Upper lobe of right lung (tissue), 1 donor: Measurements from ENCODE around the gene NEK1. TPM values are rescaled to one million over a fixed set of nuclear protein-coding genes. Genes with fewer than 3 reads are reported as not detected.

Experiments used
- ATAC-seq: fragments of 200-7000 bp; cut with Tn5 transposase; one replicate; pipeline ENCODE4 v1.9.1; 2020; ENCODE audit warnings: mild to moderate bottlenecking, moderate library complexity
- DNase-seq: peaks from one replicate; pipeline ENCODE4 v3.0.0-alpha.2; 2020
- H3K27ac ChIP-seq: fragments of 200-600 bp; one replicate; pipeline ENCODE4 v1.8.0; 2022
- H3K27me3 ChIP-seq: fragments of 200-600 bp; one replicate; pipeline ENCODE4 v1.8.0; 2022; ENCODE audit warnings: mild to moderate bottlenecking
- H3K36me3 ChIP-seq: fragments of 200-600 bp; one replicate; pipeline ENCODE4 v1.8.0; 2022
- H3K4me1 ChIP-seq: fragments of 200-600 bp; one replicate; pipeline ENCODE4 v1.8.0; 2022
- H3K4me3 ChIP-seq: fragments of 200-600 bp; one replicate; pipeline ENCODE4 v1.8.0; 2022; ENCODE audit warnings: mild to moderate bottlenecking
- H3K9me3 ChIP-seq: fragments of 200-600 bp; one replicate; pipeline ENCODE4 v1.8.0; 2022
- intact Hi-C: fragments of 100-400 bp; cut with DNase I; formaldehyde crosslinking; loops from one replicate; pipeline ENCODE4 v1.11.0; 2022
- total RNA-seq: library from RNA; stranded (reverse); fragmentation: NEBNext Ultra II Directional; extraction: Animal tissue kit (Norgen Biotek cat#: 25700); gene quantifications from one replicate; pipeline ENCODE4 v1.2.1, GENCODE V29; 2021
- TF ChIP-seq, protein P1 (sequence below): fragments of 200-600 bp; IDR thresholded peaks from one replicate; pipeline ENCODE4 v1.8.0; 2022; ENCODE audit warnings: antibody characterized with exemption
- donor health status: DM: no; HTN: yes; CAD: no; lungs with severe emphysema.

Gene NEK1
- total RNA-seq, 1 donor from 2014 or later = 13.5 TPM

DNA sequence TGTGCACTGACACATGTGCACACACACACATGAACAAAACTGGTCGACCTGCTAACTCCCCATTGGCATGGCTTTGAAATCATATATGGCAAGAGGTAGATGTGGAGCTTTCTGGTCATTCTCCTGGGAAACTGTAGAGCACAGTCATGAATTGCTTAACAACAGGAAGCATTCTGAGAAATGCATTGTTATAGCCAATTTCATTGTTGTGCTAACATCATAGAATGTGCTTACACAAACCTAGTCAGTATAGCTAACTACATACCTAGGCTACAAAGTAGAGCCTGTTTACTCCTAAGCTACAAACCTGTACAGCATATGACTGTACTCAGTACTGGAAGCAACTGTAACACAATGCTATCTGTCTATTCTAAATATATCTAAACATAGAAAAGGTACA, 207.4 kb downstream of the NEK1 start:
- intact Hi-C loops = no loop called here
- ATAC-seq (no peak), DNase-seq (no peak)
- H3K27me3 ChIP-seq = no peaks in the 10 kb centered on the region
- TF ChIP-seq, protein P1, sequence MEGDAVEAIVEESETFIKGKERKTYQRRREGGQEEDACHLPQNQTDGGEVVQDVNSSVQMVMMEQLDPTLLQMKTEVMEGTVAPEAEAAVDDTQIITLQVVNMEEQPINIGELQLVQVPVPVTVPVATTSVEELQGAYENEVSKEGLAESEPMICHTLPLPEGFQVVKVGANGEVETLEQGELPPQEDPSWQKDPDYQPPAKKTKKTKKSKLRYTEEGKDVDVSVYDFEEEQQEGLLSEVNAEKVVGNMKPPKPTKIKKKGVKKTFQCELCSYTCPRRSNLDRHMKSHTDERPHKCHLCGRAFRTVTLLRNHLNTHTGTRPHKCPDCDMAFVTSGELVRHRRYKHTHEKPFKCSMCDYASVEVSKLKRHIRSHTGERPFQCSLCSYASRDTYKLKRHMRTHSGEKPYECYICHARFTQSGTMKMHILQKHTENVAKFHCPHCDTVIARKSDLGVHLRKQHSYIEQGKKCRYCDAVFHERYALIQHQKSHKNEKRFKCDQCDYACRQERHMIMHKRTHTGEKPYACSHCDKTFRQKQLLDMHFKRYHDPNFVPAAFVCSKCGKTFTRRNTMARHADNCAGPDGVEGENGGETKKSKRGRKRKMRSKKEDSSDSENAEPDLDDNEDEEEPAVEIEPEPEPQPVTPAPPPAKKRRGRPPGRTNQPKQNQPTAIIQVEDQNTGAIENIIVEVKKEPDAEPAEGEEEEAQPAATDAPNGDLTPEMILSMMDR = no peak
- no peaks in the 10 kb centered on the region for H3K9me3 ChIP-seq
- H3K4me1 ChIP-seq = no peaks in the 10 kb centered on the region
- H3K27ac ChIP-seq = no peak overlapping the region
- no peak overlapping the region for H3K4me3 ChIP-seq
- no peaks in the 10 kb centered on the region for H3K36me3 ChIP-seq

DNA sequence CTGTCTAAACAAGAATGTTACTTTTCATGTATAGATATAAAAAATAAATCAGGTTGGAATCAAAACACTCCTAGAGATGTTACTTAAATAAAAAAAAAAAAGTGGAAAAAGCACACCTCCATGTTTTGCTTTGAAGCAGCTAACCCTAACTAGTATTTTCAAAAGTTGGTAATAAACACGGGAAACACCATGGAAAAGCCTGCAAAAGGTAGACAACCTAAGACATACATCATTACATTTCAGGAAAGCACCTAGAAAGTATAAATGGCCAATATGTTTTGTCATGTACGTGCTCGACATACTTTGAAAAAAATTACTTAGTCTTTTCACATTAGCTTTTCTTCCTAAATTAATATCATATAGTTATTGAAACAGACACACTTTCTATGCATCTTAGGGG, 211.6 kb downstream of the NEK1 start:
- intact Hi-C loops = no loop called here
- TF ChIP-seq, protein P1 = no peak
- DNase-seq (no peak), ATAC-seq (no peak)
- Histone ChIP-seq H3K4me1 (peaks cover 8% of the 10 kb centered on the region), H3K4me3 (no peak overlapping the region), H3K27me3 (no peaks in the 10 kb centered on the region), H3K9me3 (no peaks in the 10 kb centered on the region), H3K27ac (no peak overlapping the region), H3K36me3 (no peaks in the 10 kb centered on the region)

DNA sequence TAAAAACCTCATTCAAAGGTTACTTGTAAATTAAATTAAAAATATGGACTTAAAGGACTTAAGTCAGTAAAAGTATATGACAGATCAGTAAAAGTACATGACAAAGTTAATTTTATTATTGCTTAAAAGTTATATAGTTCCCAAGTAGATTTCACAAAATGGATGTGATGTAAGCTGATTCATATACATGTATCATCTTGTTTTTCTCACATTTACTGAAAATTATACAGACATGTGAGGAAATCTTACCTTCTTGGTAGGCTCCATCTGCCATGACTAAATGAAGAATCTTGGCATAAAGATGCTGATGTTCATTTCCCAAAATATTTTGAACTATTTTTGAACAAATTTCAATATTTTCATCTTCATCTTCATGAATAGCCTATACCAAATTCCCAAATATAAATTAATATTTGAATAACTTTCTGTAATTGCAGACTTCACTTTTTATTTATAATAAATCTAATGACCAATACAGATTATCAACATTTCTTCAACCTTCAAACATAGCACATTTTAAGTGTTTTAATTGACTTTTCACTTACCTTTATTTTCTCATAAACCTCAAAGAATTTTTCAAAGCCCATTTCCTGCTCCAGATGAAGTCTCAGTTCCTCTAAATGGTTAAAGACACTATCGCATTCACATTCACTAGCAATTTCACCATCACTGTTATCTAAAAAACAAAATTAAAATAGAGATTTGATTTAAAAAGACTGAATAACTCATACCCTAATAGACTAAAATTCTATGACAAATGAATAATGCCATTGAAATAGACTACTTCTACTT, 212.2 kb downstream of the NEK1 start:
- TF ChIP-seq, protein P1 = no peak
- ATAC-seq = no peak

DNA sequence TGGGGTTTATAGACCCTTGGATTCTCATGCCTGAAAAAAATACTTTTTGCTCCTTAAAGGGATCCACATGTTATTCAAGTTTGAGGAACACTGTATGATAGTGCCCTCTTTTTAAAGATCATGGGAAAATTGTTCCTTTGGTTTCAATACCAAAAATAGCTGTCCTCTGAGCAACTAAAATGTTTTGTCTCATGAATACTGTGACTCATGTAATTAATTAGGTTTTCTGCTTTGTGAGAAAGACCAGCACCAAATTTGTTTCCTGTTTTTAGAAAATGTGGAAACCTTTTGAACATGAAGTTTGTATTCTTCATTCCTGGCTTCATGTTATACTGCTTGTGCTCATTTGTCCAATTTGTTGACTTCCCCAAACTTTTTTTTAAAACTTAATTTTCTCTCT, 214.1 kb downstream of the NEK1 start:
- H3K27ac ChIP-seq = no peak overlapping the region
- no peak for DNase-seq
- TF ChIP-seq, protein P1 = no peak
- peaks cover 8% of the 10 kb centered on the region for H3K4me1 ChIP-seq
- no peaks in the 10 kb centered on the region for H3K27me3 ChIP-seq
- no peaks in the 10 kb centered on the region for H3K9me3 ChIP-seq
- intact Hi-C loops = no loop called here
- no peak for ATAC-seq
- no peaks in the 10 kb centered on the region for H3K36me3 ChIP-seq
- no peak overlapping the region for H3K4me3 ChIP-seq

More for the DNA sequence above, 212.2 kb downstream of the NEK1 start:
- intact Hi-C loops = no loop called here
- Histone ChIP-seq H3K27ac (no peak overlapping the region), H3K9me3 (no peaks in the 10 kb centered on the region), H3K4me3 (no peak overlapping the region), H3K27me3 (no peaks in the 10 kb centered on the region), H3K36me3 (no peaks in the 10 kb centered on the region), H3K4me1 (peaks cover 8% of the 10 kb centered on the region)
- no peak for DNase-seq

DNA sequence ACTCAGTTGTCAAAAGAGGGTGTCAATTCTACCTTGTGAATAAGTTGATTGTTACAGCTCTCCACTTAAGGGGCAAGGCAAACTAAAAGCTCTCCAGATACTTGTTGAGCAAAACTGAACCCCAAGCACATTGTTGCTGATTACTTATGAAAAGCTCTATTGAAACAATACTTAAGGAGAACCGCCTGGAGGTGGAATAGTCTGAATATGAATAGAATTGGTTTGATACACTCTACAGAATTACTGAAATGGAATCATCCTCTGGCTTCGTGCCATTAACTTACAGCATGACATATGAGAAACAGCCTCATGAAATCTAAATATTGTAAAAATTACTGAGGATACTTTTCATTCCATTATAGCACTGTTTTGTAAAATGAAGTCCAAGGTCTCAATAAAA, 214.6 kb downstream of the NEK1 start:
- H3K4me3 ChIP-seq = no peak overlapping the region
- no peaks in the 10 kb centered on the region for H3K27me3 ChIP-seq
- no peaks in the 10 kb centered on the region for H3K36me3 ChIP-seq
- ATAC-seq (no peak), DNase-seq (no peak)
- H3K4me1 ChIP-seq = peaks cover 8% of the 10 kb centered on the region
- intact Hi-C loops = no loop called here
- TF ChIP-seq, protein P1 = no peak
- H3K9me3 ChIP-seq = no peaks in the 10 kb centered on the region
- H3K27ac ChIP-seq = no peak overlapping the region
